ENCODE measurements around the gene FLNB. TPM values are rescaled to one million over a fixed set of nuclear protein-coding genes. Genes with fewer than 3 reads are reported as not detected.

FLNB gene
- total RNA-seq, 1 experiment from 2014 or later = 83.4 TPM

DNA sequence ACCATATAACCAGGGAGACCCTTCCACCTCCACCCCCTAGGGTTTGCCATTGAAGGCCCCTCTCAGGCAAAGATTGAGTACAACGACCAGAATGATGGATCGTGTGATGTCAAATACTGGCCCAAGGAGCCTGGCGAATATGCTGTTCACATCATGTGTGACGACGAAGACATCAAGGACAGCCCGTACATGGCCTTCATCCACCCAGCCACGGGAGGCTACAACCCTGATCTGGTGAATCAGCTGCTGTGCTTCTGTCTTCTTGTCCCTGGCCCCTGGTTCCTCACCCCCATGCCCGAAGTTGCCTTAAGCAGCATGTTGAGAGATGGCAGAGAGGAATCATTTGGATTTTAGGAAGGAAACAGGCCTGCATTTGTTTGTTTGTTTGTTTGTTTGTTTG, 98.4 kb downstream of the FLNB start:
- no peak overlapping the region for H3K9ac ChIP-seq (ENCODE audit: extremely low read depth, insufficient read length, low read length)
- no peak overlapping the region for H2BK20ac ChIP-seq (ENCODE audit: low read depth, low read length, poor library complexity, severe bottlenecking)
- H3K18ac ChIP-seq (ENCODE audit: insufficient read length, low read depth, low read length) = no peak overlapping the region
- Mint-ChIP-seq H3K27me3 (ENCODE audit: low read depth) (no peaks in the 10 kb centered on the region), H3K9me3 (no peaks in the 10 kb centered on the region), H3K4me3 (no peak overlapping the region), H3K27ac (no peak overlapping the region; a peak in 1 of 7 replicates), H3K4me1 (no peaks in the 10 kb centered on the region), H3K36me3 (ENCODE audit: insufficient read depth in 1 of 3, low read depth in 3 of 3) (peaks cover 27 to 87% (median 81%) of the 10 kb centered on the region in 3 experiments)
- H4K8ac ChIP-seq (replicated peaks; ENCODE audit: insufficient read length, low read depth, low read length) = no peak overlapping the region
- no peaks in the 10 kb centered on the region for H3K23me2 ChIP-seq (ENCODE audit: insufficient read length, low read depth, low read length, poor library complexity, severe bottlenecking)
- no peaks in the 10 kb centered on the region for H3K9me3 ChIP-seq (ENCODE audit: control insufficient read depth, low read depth, low read length)
- no peak overlapping the region for H2BK120ac ChIP-seq (ENCODE audit: low read depth, low read length, poor library complexity, severe bottlenecking)
- H4K91ac ChIP-seq (ENCODE audit: insufficient read length, low read depth, low read length) = no peak overlapping the region
- H3K4ac ChIP-seq (ENCODE audit: low read depth, low read length) = no peak overlapping the region
- no peak overlapping the region for H3K27ac ChIP-seq (ENCODE audit: insufficient read length, low read depth, low read length)
- H3K23ac ChIP-seq (ENCODE audit: insufficient read length, low read depth, low read length) = no peak overlapping the region
- no peak overlapping the region for H3K14ac ChIP-seq (ENCODE audit: insufficient read depth, low read length)
- no peak overlapping the region for H2BK15ac ChIP-seq (ENCODE audit: low read depth, low read length)
- no peaks in the 10 kb centered on the region for H3K79me2 ChIP-seq (ENCODE audit: insufficient read depth, low read length)
- no peak overlapping the region for H4K5ac ChIP-seq (ENCODE audit: insufficient read length, low read depth, low read length)
- no peak overlapping the region for H3K56ac ChIP-seq (ENCODE audit: insufficient read length, low read depth, low read length)
- no peak for DNase-seq
- TF ChIP-seq, protein P1, sequence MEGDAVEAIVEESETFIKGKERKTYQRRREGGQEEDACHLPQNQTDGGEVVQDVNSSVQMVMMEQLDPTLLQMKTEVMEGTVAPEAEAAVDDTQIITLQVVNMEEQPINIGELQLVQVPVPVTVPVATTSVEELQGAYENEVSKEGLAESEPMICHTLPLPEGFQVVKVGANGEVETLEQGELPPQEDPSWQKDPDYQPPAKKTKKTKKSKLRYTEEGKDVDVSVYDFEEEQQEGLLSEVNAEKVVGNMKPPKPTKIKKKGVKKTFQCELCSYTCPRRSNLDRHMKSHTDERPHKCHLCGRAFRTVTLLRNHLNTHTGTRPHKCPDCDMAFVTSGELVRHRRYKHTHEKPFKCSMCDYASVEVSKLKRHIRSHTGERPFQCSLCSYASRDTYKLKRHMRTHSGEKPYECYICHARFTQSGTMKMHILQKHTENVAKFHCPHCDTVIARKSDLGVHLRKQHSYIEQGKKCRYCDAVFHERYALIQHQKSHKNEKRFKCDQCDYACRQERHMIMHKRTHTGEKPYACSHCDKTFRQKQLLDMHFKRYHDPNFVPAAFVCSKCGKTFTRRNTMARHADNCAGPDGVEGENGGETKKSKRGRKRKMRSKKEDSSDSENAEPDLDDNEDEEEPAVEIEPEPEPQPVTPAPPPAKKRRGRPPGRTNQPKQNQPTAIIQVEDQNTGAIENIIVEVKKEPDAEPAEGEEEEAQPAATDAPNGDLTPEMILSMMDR (conservative IDR thresholded peaks at IDR 0.05) = no peak
- H3K4me1 ChIP-seq (ENCODE audit: insufficient read depth, low read length) = no peaks in the 10 kb centered on the region
- H3T11ph ChIP-seq (ENCODE audit: low read length) = no peak overlapping the region
- no peak overlapping the region for H2BK5ac ChIP-seq (ENCODE audit: insufficient read length, low read length)
- H3K4me2 ChIP-seq (ENCODE audit: insufficient read depth, insufficient read length, low read length) = no peak overlapping the region
- H2BK12ac ChIP-seq (ENCODE audit: insufficient read length, low read depth, low read length) = no peak overlapping the region
- H4K20me1 ChIP-seq (ENCODE audit: control insufficient read depth, insufficient read depth, insufficient read length) = no peaks in the 10 kb centered on the region
- no peak overlapping the region for H2AK5ac ChIP-seq (ENCODE audit: insufficient read length, low read length)
- WGBS (ENCODE audit: extremely low coverage, insufficient read length, low lambda C conversion rate) = no CpG with 5 or more reads among the region's 8 CpGs
- H3K79me1 ChIP-seq (ENCODE audit: insufficient read depth, low read depth, low read length, poor library complexity, severe bottlenecking) = no peaks in the 10 kb centered on the region
- no peaks in the 10 kb centered on the region for H3K27me3 ChIP-seq (ENCODE audit: insufficient read depth, low read length)
- H2AFZ ChIP-seq (ENCODE audit: low read length) = no peak overlapping the region

Data from H9 (cell line).